Liver (tissue), 9 donors: ENCODE results near the gene SUN3. TPM values are rescaled to one million over a fixed set of nuclear protein-coding genes. Genes with fewer than 3 reads are reported as not detected.

ENCODE experiments used
- DNase-seq: peaks from one replicate; pipeline ENCODE4 v3.0.0-alpha.2; 2017; ENCODE audit warnings: low spot score
- H3K27ac ChIP-seq, 2 donors: one replicate each; pipeline ENCODE4 v1.7.0; 2013; ENCODE audit warnings: inconsistent platforms in 2 of 2, low read length in 2 of 2, control low read depth in 1 of 2, low read depth in 1 of 2, mild to moderate bottlenecking in 1 of 2
- H3K27me3 ChIP-seq, 4 donors: one replicate each; pipeline versions ENCODE4 v1.6.1 to v1.7.0; 2013; ENCODE audit warnings: low read length in 3 of 4, inconsistent platforms in 1 of 4, mild to moderate bottlenecking in 1 of 4, moderate library complexity in 1 of 4; ENCODE audit not compliant: control insufficient read depth in 4 of 4, insufficient read depth in 4 of 4
- H3K36me3 ChIP-seq, 4 donors: one replicate each; pipeline versions ENCODE4 v1.6.1 to v1.7.0; 2013; ENCODE audit warnings: low read length in 3 of 4, mild to moderate bottlenecking in 3 of 4, low read depth in 1 of 4, moderate library complexity in 1 of 4; ENCODE audit not compliant: control insufficient read depth in 4 of 4, insufficient read depth in 3 of 4
- H3K4me1 ChIP-seq, 4 donors: one replicate each; pipeline versions ENCODE4 v1.6.1 to v1.7.0; 2013; ENCODE audit warnings: low read length in 3 of 4, mild to moderate bottlenecking in 3 of 4, moderate library complexity in 1 of 4; ENCODE audit not compliant: control insufficient read depth in 4 of 4, insufficient read depth in 4 of 4
- H3K4me3 ChIP-seq, 3 donors: one replicate each; pipeline versions ENCODE4 v1.6.1 to v1.7.0; 2013; ENCODE audit warnings: low read length in 3 of 3, control low read depth in 1 of 3, low read depth in 1 of 3, mild to moderate bottlenecking in 1 of 3
- H3K9ac ChIP-seq, 2 donors: one replicate each; pipeline ENCODE4 v1.7.0; 2013; ENCODE audit warnings: low read length in 2 of 2, mild to moderate bottlenecking in 2 of 2, moderate library complexity in 2 of 2, control low read depth in 1 of 2, low read depth in 1 of 2
- H3K9me3 ChIP-seq, 4 donors: one replicate each; pipeline versions ENCODE4 v1.6.1 to v1.7.0; 2013; ENCODE audit warnings: low read length in 3 of 4; ENCODE audit not compliant: control insufficient read depth in 4 of 4
- EGR1 ChIP-seq, 2 donors: IDR thresholded peaks; 2 replicates each; pipeline ENCODE4 v1.6.1; 2016 to 2018; ENCODE audit warnings: antibody characterized with exemption in 2 of 2, low read depth in 2 of 2
- FOXA2 ChIP-seq: IDR thresholded peaks from 2 replicates; pipeline ENCODE4 v1.6.1; 2016; ENCODE audit warnings: antibody characterized with exemption
- GABPA ChIP-seq, 2 donors: IDR thresholded peaks in 1 of 2; conservative IDR thresholded peaks in 1 of 2; 2 replicates each; pipeline ENCODE4 v1.6.1; 2016; ENCODE audit warnings: antibody characterized with exemption in 2 of 2, mild to moderate bottlenecking in 1 of 2, moderate library complexity in 1 of 2
- HNF4G ChIP-seq: IDR thresholded peaks from 2 replicates; pipeline ENCODE4 v1.6.1; 2016; ENCODE audit warnings: antibody characterized with exemption
- NR2F2 ChIP-seq: IDR thresholded peaks from 2 replicates; pipeline ENCODE4 v1.6.1; 2016; ENCODE audit warnings: antibody characterized with exemption
- RAD21 ChIP-seq, 2 donors: IDR thresholded peaks; 2 replicates each; pipeline ENCODE4 v1.6.1; 2016; ENCODE audit warnings: antibody characterized with exemption in 2 of 2, mild to moderate bottlenecking in 2 of 2
- SP1 ChIP-seq: IDR thresholded peaks from 2 replicates; pipeline ENCODE4 v1.6.1; 2018; ENCODE audit warnings: antibody characterized with exemption, mild to moderate bottlenecking
- TAF1 ChIP-seq: conservative IDR thresholded peaks from 2 replicates; pipeline ENCODE4 v1.6.1; 2016; ENCODE audit warnings: antibody characterized with exemption, mild to moderate bottlenecking
- WGBS: extraction: QIAGEN DNeasy Blood & Tissue Kit; methylation state at CpG from one replicate; pipeline ENCODE4 v1.1.7; 2013; 5-methylcytosine and 5-hydroxymethylcytosine counted together
- polyA plus RNA-seq, 2 donors: library from polyadenylated mRNA; stranded (reverse) in 1 of 2; unstranded in 1 of 2; fragments of 200-250 nt in 1 of 2; fragments of >200 nt in 1 of 2; fragmentation: Nextera tagmentation in 1 of 2; extraction: Ambion mirVana in 1 of 2; gene quantifications; one replicate each; pipeline versions ENCODE4 v1.2.1 to v1.2.3, GENCODE V29; 2013 to 2015
- total RNA-seq, 2 donors: library from RNA; depleted of rRNA; stranded (reverse); fragments of >200 nt; gene quantifications; one replicate each; pipeline ENCODE4 v1.2.3, GENCODE V29; 2014
- TF ChIP-seq, protein P1 (sequence below): IDR thresholded peaks from 2 replicates; pipeline ENCODE4 v1.6.1; 2016; ENCODE audit warnings: antibody characterized with exemption
- TF ChIP-seq, protein P2 (sequence below): fragments of 150-350 bp; IDR thresholded peaks from 2 replicates; pipeline ENCODE4 v1.5.1; 2017; ENCODE audit warnings: improper control_type of control experiment, low read depth, low read length; ENCODE audit not compliant: missing input control
- TF ChIP-seq, protein P3 (sequence below): IDR thresholded peaks from 2 replicates; pipeline ENCODE4 v1.6.1; 2016; ENCODE audit warnings: antibody characterized with exemption, mild to moderate bottlenecking
- TF ChIP-seq, protein P4 (sequence below): IDR thresholded peaks from 2 replicates; pipeline ENCODE4 v1.6.1; 2016; ENCODE audit warnings: antibody characterized with exemption
- donor health status: healthy.
- donor health status: healthy.
- donor health status: healthy.
- donor health status: healthy.
- donor health status: healthy.

SUN3 gene
- total and polyA plus RNA-seq, 4 donors, result not detected

DNA sequence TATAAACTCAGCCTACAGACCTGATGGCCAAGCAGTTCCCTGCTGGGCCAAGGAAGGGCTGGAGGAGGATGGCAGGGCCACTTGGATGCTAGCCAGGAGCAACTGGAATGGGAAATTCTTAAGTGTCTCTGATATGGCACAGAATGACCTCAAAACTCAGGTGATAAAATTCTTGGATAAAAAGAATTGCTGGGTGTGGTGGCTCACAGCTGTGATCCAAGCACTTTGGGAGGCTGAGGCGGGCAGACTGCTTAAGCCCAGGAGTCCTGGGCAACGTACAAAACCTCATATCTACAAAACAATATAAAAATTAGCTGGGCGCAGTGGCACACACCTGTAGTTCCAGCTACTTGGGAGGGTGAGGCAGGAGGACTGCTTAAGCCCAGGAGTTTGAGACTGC is 66.6 kb downstream of the SUN3 start:
- H3K27me3 ChIP-seq, result no peaks in the 10 kb centered on the region
- WGBS, result 94% methylated on average over 3 of the region's 3 CpGs
- no peaks in the 10 kb centered on the region for H3K4me1 ChIP-seq
- TF ChIP-seq RAD21 (IDR thresholded peaks at IDR 0.05), result no peak
- TF ChIP-seq, protein P1, sequence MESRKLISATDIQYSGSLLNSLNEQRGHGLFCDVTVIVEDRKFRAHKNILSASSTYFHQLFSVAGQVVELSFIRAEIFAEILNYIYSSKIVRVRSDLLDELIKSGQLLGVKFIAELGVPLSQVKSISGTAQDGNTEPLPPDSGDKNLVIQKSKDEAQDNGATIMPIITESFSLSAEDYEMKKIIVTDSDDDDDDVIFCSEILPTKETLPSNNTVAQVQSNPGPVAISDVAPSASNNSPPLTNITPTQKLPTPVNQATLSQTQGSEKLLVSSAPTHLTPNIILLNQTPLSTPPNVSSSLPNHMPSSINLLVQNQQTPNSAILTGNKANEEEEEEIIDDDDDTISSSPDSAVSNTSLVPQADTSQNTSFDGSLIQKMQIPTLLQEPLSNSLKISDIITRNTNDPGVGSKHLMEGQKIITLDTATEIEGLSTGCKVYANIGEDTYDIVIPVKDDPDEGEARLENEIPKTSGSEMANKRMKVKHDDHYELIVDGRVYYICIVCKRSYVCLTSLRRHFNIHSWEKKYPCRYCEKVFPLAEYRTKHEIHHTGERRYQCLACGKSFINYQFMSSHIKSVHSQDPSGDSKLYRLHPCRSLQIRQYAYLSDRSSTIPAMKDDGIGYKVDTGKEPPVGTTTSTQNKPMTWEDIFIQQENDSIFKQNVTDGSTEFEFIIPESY, result no peak
- no peak for TF ChIP-seq SP1
- TF ChIP-seq, protein P2, sequence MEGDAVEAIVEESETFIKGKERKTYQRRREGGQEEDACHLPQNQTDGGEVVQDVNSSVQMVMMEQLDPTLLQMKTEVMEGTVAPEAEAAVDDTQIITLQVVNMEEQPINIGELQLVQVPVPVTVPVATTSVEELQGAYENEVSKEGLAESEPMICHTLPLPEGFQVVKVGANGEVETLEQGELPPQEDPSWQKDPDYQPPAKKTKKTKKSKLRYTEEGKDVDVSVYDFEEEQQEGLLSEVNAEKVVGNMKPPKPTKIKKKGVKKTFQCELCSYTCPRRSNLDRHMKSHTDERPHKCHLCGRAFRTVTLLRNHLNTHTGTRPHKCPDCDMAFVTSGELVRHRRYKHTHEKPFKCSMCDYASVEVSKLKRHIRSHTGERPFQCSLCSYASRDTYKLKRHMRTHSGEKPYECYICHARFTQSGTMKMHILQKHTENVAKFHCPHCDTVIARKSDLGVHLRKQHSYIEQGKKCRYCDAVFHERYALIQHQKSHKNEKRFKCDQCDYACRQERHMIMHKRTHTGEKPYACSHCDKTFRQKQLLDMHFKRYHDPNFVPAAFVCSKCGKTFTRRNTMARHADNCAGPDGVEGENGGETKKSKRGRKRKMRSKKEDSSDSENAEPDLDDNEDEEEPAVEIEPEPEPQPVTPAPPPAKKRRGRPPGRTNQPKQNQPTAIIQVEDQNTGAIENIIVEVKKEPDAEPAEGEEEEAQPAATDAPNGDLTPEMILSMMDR, result no peak
- H3K9ac ChIP-seq, result no peak overlapping the region
- no peak overlapping the region for H3K4me3 ChIP-seq
- peaks cover 13 to 56% (median 51%) of the 10 kb centered on the region in 4 donors for H3K36me3 ChIP-seq
- H3K9me3 ChIP-seq, result no peaks in the 10 kb centered on the region
- no peak for DNase-seq
- no peak overlapping the region for H3K27ac ChIP-seq

DNA sequence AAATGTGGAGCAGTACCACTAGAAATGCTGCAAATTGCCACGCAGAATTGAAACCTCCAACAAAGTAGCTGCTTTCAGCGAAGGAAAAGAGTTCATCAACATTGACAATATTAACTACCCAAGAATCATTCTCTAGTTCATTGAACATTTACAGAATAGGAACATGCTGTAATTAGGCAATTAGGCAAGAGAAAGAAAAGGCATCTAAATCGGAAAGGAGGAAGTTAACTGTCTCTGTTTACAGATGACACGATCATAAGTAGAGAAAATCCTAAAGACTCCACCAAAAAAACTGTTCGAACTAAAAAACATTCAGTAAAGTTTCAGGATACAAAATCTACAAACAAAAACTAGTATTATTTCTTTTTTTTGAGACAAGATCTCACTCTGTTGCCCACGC is 71.8 kb downstream of the SUN3 start:
- Histone ChIP-seq H3K9ac (no peak overlapping the region), H3K4me3 (no peak overlapping the region), H3K27me3 (no peaks in the 10 kb centered on the region), H3K36me3 (peaks cover 1 to 24% (median 19%) of the 10 kb centered on the region in 4 donors), H3K4me1 (no peaks in the 10 kb centered on the region), H3K27ac (no peak overlapping the region), H3K9me3 (no peaks in the 10 kb centered on the region)
- 76% methylated on average over 6 of the region's 6 CpGs for WGBS
- TF ChIP-seq TAF1 (no peak), RAD21 (IDR thresholded peaks at IDR 0.05) (no peak)
- TF ChIP-seq, protein P3, sequence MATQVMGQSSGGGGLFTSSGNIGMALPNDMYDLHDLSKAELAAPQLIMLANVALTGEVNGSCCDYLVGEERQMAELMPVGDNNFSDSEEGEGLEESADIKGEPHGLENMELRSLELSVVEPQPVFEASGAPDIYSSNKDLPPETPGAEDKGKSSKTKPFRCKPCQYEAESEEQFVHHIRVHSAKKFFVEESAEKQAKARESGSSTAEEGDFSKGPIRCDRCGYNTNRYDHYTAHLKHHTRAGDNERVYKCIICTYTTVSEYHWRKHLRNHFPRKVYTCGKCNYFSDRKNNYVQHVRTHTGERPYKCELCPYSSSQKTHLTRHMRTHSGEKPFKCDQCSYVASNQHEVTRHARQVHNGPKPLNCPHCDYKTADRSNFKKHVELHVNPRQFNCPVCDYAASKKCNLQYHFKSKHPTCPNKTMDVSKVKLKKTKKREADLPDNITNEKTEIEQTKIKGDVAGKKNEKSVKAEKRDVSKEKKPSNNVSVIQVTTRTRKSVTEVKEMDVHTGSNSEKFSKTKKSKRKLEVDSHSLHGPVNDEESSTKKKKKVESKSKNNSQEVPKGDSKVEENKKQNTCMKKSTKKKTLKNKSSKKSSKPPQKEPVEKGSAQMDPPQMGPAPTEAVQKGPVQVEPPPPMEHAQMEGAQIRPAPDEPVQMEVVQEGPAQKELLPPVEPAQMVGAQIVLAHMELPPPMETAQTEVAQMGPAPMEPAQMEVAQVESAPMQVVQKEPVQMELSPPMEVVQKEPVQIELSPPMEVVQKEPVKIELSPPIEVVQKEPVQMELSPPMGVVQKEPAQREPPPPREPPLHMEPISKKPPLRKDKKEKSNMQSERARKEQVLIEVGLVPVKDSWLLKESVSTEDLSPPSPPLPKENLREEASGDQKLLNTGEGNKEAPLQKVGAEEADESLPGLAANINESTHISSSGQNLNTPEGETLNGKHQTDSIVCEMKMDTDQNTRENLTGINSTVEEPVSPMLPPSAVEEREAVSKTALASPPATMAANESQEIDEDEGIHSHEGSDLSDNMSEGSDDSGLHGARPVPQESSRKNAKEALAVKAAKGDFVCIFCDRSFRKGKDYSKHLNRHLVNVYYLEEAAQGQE, result no peak
- TF ChIP-seq, protein P4, sequence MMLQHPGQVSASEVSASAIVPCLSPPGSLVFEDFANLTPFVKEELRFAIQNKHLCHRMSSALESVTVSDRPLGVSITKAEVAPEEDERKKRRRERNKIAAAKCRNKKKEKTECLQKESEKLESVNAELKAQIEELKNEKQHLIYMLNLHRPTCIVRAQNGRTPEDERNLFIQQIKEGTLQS, result no peak
- DNase-seq, result no peak

DNA sequence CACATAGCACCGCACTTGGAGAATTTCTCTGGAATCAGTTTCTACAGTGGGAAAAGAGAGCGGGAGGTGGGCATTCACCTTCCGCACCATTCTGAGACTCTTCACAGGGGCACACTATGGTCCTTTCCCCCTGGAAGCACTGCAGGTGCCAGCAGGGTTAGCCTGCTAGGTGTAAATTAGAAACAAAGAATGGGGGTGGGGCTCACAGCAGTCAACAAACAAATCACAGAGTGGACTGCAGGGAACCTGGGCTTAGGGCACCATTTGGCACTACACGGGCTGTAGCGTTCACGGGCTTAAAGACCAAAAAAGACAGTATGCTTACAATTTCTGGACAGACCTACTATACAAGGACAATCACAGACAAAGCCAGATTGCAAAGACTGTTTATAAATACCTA is 72.7 kb downstream of the SUN3 start:
- Histone ChIP-seq H3K27ac (no peak overlapping the region), H3K36me3 (peaks cover 0 to 21% (median 13%) of the 10 kb centered on the region in 4 donors), H3K4me1 (peaks cover 0 to 5% (median under 1%) of the 10 kb centered on the region in 4 donors), H3K9ac (no peak overlapping the region), H3K9me3 (no peaks in the 10 kb centered on the region), H3K27me3 (no peaks in the 10 kb centered on the region), H3K4me3 (no peak overlapping the region)
- 81% methylated on average over 6 of the region's 6 CpGs for WGBS
- no peak for DNase-seq
- TF ChIP-seq, protein P4, result no peak
- no peak for TF ChIP-seq HNF4G
- TF ChIP-seq, protein P3, result no peak
- TF ChIP-seq TAF1, result no peak
- TF ChIP-seq FOXA2, result no peak
- no peak for TF ChIP-seq EGR1 (IDR thresholded peaks at IDR 0.05; ENCODE audit: low read depth in 2 of 2)
- TF ChIP-seq SP1, result no peak
- TF ChIP-seq GABPA (IDR thresholded peaks at IDR 0.05 in 1 of 2, conservative IDR thresholded peaks at IDR 0.05 in 1 of 2), result no peak
- TF ChIP-seq, protein P1, result no peak
- TF ChIP-seq NR2F2, result no peak
